Measurements from ENCODE around the gene STN1. TPM values are rescaled to one million over a fixed set of nuclear protein-coding genes. Genes with fewer than 3 reads are reported as not detected.

Gene STN1
- total RNA-seq, 2 experiments from 2014 or later: 37.5 to 52.0 TPM

- H3K9me3 Mint-ChIP-seq (ENCODE audit: low read depth): no peaks in the 10 kb centered on the region
- H3K27ac Mint-ChIP-seq: no peak overlapping the region
- H3K36me3 Mint-ChIP-seq: no peaks in the 10 kb centered on the region
- H3K27me3 Mint-ChIP-seq: peaks cover 4% of the 10 kb centered on the region
- DNase-seq: no peak
- no peak overlapping the region for H3K4me3 Mint-ChIP-seq
- H3K4me1 Mint-ChIP-seq: no peaks in the 10 kb centered on the region
- CTCF ChIA-PET: no interaction called here
- ATAC-seq: no peak
Measured at GRCh38 chr10:103939522-103939921, 21.5 kb upstream of the STN1 start.

- Mint-ChIP-seq H3K4me1 (no peaks in the 10 kb centered on the region), H3K9me3 (ENCODE audit: low read depth) (no peaks in the 10 kb centered on the region), H3K27ac (no peak overlapping the region), H3K27me3 (no peaks in the 10 kb centered on the region), H3K4me3 (no peak overlapping the region), H3K36me3 (no peaks in the 10 kb centered on the region)
- DNase-seq (no peak), ATAC-seq (no peak)
- CTCF ChIA-PET: no interaction called here
Measured at GRCh38 chr10:103936022-103936421, 18.0 kb upstream of the STN1 start.

GRCh38 chr10:103934308-103934707 lies 16.3 kb upstream of the STN1 start:
- no peaks in the 10 kb centered on the region for H3K4me1 Mint-ChIP-seq
- H3K9me3 Mint-ChIP-seq (ENCODE audit: low read depth): no peaks in the 10 kb centered on the region
- H3K36me3 Mint-ChIP-seq: no peaks in the 10 kb centered on the region

GRCh38 chr10:103933557-103934121 lies 15.7 kb upstream of the STN1 start:
- H3K36me3 Mint-ChIP-seq: no peaks in the 10 kb centered on the region
- no peaks in the 10 kb centered on the region for H3K4me1 Mint-ChIP-seq
- no peak overlapping the region for H3K4me3 Mint-ChIP-seq
- DNase-seq: no peak
- ATAC-seq: no peak
- H3K9me3 Mint-ChIP-seq (ENCODE audit: low read depth): no peaks in the 10 kb centered on the region
- CTCF ChIA-PET: no interaction called here
- no peaks in the 10 kb centered on the region for H3K27me3 Mint-ChIP-seq
- H3K27ac Mint-ChIP-seq: no peak overlapping the region

More at GRCh38 chr10:103934308-103934707, 16.3 kb upstream of the STN1 start:
- no peak for DNase-seq
- no peak for ATAC-seq
- no peak overlapping the region for H3K27ac Mint-ChIP-seq
- no peak overlapping the region for H3K4me3 Mint-ChIP-seq
- CTCF ChIA-PET: no interaction called here
- H3K27me3 Mint-ChIP-seq: no peaks in the 10 kb centered on the region

- Mint-ChIP-seq H3K4me3 (no peak overlapping the region), H3K27me3 (no peaks in the 10 kb centered on the region), H3K9me3 (ENCODE audit: low read depth) (no peaks in the 10 kb centered on the region), H3K36me3 (no peaks in the 10 kb centered on the region), H3K27ac (no peak overlapping the region), H3K4me1 (no peaks in the 10 kb centered on the region)
- CTCF ChIA-PET: no interaction called here
- no peak for DNase-seq
- no peak for ATAC-seq
Measured at GRCh38 chr10:103932971-103933370, 15.0 kb upstream of the STN1 start.

GRCh38 chr10:103932271-103932670 lies 14.3 kb upstream of the STN1 start:
- Mint-ChIP-seq H3K4me1 (no peaks in the 10 kb centered on the region), H3K27ac (no peak overlapping the region), H3K9me3 (ENCODE audit: low read depth) (no peaks in the 10 kb centered on the region), H3K36me3 (no peaks in the 10 kb centered on the region), H3K27me3 (no peaks in the 10 kb centered on the region), H3K4me3 (no peak overlapping the region)
- ATAC-seq (no peak), DNase-seq (no peak)
- CTCF ChIA-PET: interaction anchor here (1.6 kb wide), 1 partner anchor 11 kb away, joined by 3 read pairs; no protein-coding TSS in a partner anchor

GRCh38 chr10:103931603-103932002 lies 13.6 kb upstream of the STN1 start:
- no peak overlapping the region for H3K4me3 Mint-ChIP-seq
- H3K4me1 Mint-ChIP-seq: no peaks in the 10 kb centered on the region
- CTCF ChIA-PET: interaction anchor here (1.4 to 1.6 kb wide), 2 partner anchors 10 to 12 kb away, joined by 3 read pairs; no protein-coding TSS in a partner anchor
- H3K27me3 Mint-ChIP-seq: no peaks in the 10 kb centered on the region
- ATAC-seq (no peak), DNase-seq (no peak)
- H3K9me3 Mint-ChIP-seq (ENCODE audit: low read depth): no peaks in the 10 kb centered on the region
- H3K36me3 Mint-ChIP-seq: no peaks in the 10 kb centered on the region
- H3K27ac Mint-ChIP-seq: no peak overlapping the region

- no peak for ATAC-seq
- CTCF ChIA-PET: interaction anchor here (1.4 kb wide), 1 partner anchor 13 kb away, joined by 3 read pairs; no protein-coding TSS in a partner anchor
- H3K27ac Mint-ChIP-seq: no peak overlapping the region
Measured at GRCh38 chr10:103930881-103931280, 12.9 kb upstream of the STN1 start.

GRCh38 chr10:103930449-103930848 lies 12.5 kb upstream of the STN1 start:
- CTCF ChIA-PET: interaction anchor here (1.4 kb wide), 1 partner anchor 13 kb away, joined by 3 read pairs; no protein-coding TSS in a partner anchor
- H3K9me3 Mint-ChIP-seq (ENCODE audit: low read depth): no peaks in the 10 kb centered on the region
- ATAC-seq: no peak

More at GRCh38 chr10:103930881-103931280, 12.9 kb upstream of the STN1 start:
- Mint-ChIP-seq H3K36me3 (no peaks in the 10 kb centered on the region), H3K27me3 (no peaks in the 10 kb centered on the region), H3K9me3 (ENCODE audit: low read depth) (no peaks in the 10 kb centered on the region), H3K4me1 (no peaks in the 10 kb centered on the region), H3K4me3 (no peak overlapping the region)
- DNase-seq: no peak

GRCh38 chr10:103929381-103929921 lies 11.5 kb upstream of the STN1 start:
- no peak overlapping the region for H3K27ac Mint-ChIP-seq
- no peaks in the 10 kb centered on the region for H3K4me1 Mint-ChIP-seq
- CTCF ChIA-PET: interaction anchor here (0.7 to 1.0 kb wide), 2 partner anchors 35 to 42 kb away, joined by 3 read pairs; no protein-coding TSS in a partner anchor
- ATAC-seq: no peak
- no peak for DNase-seq
- no peak overlapping the region for H3K4me3 Mint-ChIP-seq
- no peaks in the 10 kb centered on the region for H3K9me3 Mint-ChIP-seq (ENCODE audit: low read depth)
- no peaks in the 10 kb centered on the region for H3K36me3 Mint-ChIP-seq
- H3K27me3 Mint-ChIP-seq: no peaks in the 10 kb centered on the region

More at GRCh38 chr10:103930449-103930848, 12.5 kb upstream of the STN1 start:
- no peaks in the 10 kb centered on the region for H3K27me3 Mint-ChIP-seq
- H3K4me3 Mint-ChIP-seq: no peak overlapping the region
- H3K27ac Mint-ChIP-seq: no peak overlapping the region
- no peak for DNase-seq
- no peaks in the 10 kb centered on the region for H3K4me1 Mint-ChIP-seq
- no peaks in the 10 kb centered on the region for H3K36me3 Mint-ChIP-seq

GRCh38 chr10:103928784-103929183 lies 10.8 kb upstream of the STN1 start:
- no peaks in the 10 kb centered on the region for H3K4me1 Mint-ChIP-seq
- CTCF ChIA-PET: no interaction called here
- DNase-seq (no peak), ATAC-seq (no peak)
- H3K9me3 Mint-ChIP-seq (ENCODE audit: low read depth): no peaks in the 10 kb centered on the region
- no peaks in the 10 kb centered on the region for H3K36me3 Mint-ChIP-seq
- H3K27me3 Mint-ChIP-seq: no peaks in the 10 kb centered on the region
- no peak overlapping the region for H3K4me3 Mint-ChIP-seq
- H3K27ac Mint-ChIP-seq: no peak overlapping the region

- Mint-ChIP-seq H3K4me1 (no peaks in the 10 kb centered on the region), H3K4me3 (no peak overlapping the region), H3K27me3 (no peaks in the 10 kb centered on the region), H3K36me3 (no peaks in the 10 kb centered on the region), H3K9me3 (ENCODE audit: low read depth) (no peaks in the 10 kb centered on the region), H3K27ac (no peak overlapping the region)
- ATAC-seq (no peak), DNase-seq (no peak)
- CTCF ChIA-PET: interaction anchor here (0.7 kb wide), 1 partner anchor 10 kb away, joined by 3 read pairs; no protein-coding TSS in a partner anchor
Measured at GRCh38 chr10:103926722-103927319, 8.8 kb upstream of the STN1 start.

GRCh38 chr10:103925591-103925990 lies 7.6 kb upstream of the STN1 start:
- Mint-ChIP-seq H3K9me3 (ENCODE audit: low read depth) (no peaks in the 10 kb centered on the region), H3K36me3 (no peaks in the 10 kb centered on the region), H3K27ac (no peak overlapping the region), H3K4me3 (no peak overlapping the region), H3K4me1 (no peaks in the 10 kb centered on the region), H3K27me3 (no peaks in the 10 kb centered on the region)
- ATAC-seq (no peak), DNase-seq (no peak)
- CTCF ChIA-PET: interaction anchor here (0.7 to 2.2 kb wide), 3 partner anchors 36 to 67 kb away, joined by 3 to 6 read pairs (median 5); no protein-coding TSS in a partner anchor

- CTCF ChIA-PET: no interaction called here
- no peak overlapping the region for H3K27ac Mint-ChIP-seq
Measured at GRCh38 chr10:103923502-103923901, 5.5 kb upstream of the STN1 start.

More at GRCh38 chr10:103923502-103923901, 5.5 kb upstream of the STN1 start:
- no peak overlapping the region for H3K4me3 Mint-ChIP-seq
- H3K9me3 Mint-ChIP-seq (ENCODE audit: low read depth): no peaks in the 10 kb centered on the region
- ATAC-seq (no peak), DNase-seq (no peak)
- no peaks in the 10 kb centered on the region for H3K27me3 Mint-ChIP-seq
- H3K36me3 Mint-ChIP-seq: no peaks in the 10 kb centered on the region
- H3K4me1 Mint-ChIP-seq: peaks cover 5% of the 10 kb centered on the region

Data from activated CD8-positive, alpha-beta memory T cell treated with anti-CD3 and anti-CD28 coated beads, Interleukin-2, amount 10 ng/mL, durations not matched to agents 7 days and 5 days (primary cell).